GM03348 (cell line): ENCODE results near the gene CMTM5.
A peak's percentile ranks its signal among the peaks of the same experiment; 100 is the strongest.

ENCODE experiments used
- DNase-seq: peaks from one replicate; pipeline ENCODE4 v3.0.0; 2012; ENCODE audit warnings: low spot score

CMTM5 gene, protein sequence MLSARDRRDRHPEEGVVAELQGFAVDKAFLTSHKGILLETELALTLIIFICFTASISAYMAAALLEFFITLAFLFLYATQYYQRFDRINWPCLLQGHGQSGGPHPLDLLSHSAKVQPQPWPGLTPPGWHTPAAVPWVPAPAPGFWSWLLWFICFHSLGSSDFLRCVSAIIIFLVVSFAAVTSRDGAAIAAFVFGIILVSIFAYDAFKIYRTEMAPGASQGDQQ

GRCh38 chr14:23376482-23377197, at the start of gene CMTM5:
TSS of gene CMTM5 (plus strand) at chr14:23377046. CDS start at chr14:23377252, 206 bp downstream.
- no peak for DNase-seq

DNA sequence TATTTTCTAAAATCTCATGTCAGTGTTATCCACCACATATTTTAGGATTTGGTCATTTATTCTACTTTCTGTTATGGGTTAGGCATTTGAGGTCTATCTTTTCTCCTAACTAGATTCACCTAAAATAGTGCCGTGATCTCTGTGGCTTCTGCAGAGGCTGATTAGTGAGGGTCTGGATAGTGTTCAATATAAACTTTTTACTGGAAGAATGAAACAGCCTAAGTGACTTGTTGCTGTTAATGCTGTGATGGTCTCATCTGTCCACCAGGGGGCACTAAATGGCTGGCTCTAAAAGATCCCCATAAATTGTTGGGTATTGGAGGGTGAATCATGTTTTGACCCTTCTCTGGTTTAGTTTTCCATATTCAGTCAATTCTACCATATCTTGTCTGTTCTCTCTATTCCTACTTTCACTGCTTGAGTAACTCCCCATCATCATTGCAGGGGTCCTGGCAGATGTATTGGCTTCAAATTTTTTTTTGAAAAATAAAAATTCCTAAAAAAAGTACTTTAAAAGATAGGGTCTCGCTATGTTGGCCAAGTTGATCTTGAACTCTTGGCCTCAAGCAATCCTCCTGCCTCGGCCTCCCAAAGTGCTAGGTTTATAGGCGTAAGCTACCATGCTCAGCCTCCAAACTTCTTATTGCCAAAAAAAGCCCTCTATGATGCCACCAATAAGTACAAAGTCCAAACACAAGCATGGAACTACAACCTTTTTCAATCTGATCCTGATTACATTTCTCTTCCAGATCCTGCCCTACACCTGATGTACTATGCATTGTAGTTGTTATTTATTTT, 48.7 kb upstream of the CMTM5 start:
- DNase-seq, result peak; percentile 86

GRCh38 chr14:23335623-23336022, 41.2 kb upstream of the CMTM5 start:
- DNase-seq, result no peak

- DNase-seq, result no peak
Measured at GRCh38 chr14:23339506-23340268, 37.2 kb upstream of the CMTM5 start.

GRCh38 chr14:23344481-23344880, 32.4 kb upstream of the CMTM5 start:
- no peak for DNase-seq

GRCh38 chr14:23345987-23346692, 30.7 kb upstream of the CMTM5 start:
- no peak for DNase-seq

GRCh38 chr14:23346693-23347405, 30.0 kb upstream of the CMTM5 start:
- no peak for DNase-seq

GRCh38 chr14:23347406-23348296, 29.2 kb upstream of the CMTM5 start:
- DNase-seq, result no peak

- DNase-seq, result no peak
Measured at GRCh38 chr14:23348297-23348655, 28.6 kb upstream of the CMTM5 start.

- DNase-seq, result no peak
Measured at GRCh38 chr14:23349156-23349845, 27.5 kb upstream of the CMTM5 start.

GRCh38 chr14:23351681-23352505, 25.0 kb upstream of the CMTM5 start:
- DNase-seq, result peak; percentile 46

DNA sequence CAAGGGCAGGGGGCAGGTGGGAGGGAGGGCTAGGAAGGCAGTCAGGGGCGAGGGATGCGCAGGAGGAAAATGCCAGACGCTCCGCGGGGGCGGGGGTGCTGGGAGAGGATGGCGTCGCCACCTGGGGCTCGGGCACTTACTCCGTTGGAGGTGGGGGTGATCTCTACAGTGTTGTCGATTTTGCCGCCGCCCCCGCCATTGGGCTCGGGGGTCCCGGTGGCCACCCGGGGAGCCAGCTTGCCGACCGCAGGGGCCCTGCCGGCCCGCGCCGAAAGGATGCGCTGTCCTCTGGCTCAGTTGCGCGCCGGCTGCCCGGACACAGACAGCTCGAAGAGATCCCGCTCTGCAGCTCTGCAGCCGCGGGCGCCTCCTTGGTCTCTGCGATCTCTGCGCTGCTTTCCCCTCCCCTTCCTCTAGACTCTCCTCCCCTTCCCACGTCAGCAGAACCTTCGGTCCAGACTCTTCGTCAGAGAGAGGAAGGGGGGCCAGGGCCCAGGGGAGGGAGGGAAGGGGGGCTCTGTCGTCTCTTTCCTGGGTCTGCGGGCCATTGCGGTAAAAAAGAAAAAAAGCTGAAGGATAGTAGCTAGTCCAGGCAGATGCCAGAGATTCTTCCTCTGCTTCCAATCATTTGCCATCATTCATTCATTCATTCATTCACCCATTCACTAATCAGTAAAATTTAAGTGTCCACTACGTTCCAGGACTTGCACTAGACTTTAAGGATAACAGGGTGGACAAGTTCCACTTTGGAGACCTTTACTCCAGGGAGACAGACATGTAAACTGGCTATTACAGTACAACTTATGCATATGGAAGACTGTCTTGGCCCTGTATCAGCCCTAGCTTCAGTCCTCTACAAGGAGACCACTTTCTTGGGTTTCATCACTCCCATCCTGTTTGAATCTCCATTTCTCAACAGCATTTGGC, 24.1 kb upstream of the CMTM5 start, which contains the start of gene SLC22A17:
Gene SLC22A17 (minus strand): TSS at position 382 of the 927 bp plus-strand sequence.
- DNase-seq, result peak; percentile 92

DNA sequence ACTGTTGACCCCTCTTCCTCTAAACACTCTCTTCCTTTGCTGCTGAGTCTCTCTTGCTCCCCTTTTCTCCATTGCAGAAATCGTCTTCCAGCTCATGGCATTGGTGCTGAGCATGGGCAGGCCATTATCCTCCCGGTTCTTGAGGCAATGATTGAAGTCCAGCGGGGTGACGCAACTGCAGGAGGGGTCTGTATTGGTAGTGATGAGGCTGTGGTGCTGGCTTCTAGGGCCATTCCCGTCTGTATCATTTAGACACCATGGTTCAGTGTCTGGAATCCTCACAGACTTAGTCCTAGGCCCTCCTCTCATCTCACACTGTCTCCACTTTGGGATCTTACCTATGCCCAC, 23.4 kb upstream of the CMTM5 start:
- no peak for DNase-seq

DNA sequence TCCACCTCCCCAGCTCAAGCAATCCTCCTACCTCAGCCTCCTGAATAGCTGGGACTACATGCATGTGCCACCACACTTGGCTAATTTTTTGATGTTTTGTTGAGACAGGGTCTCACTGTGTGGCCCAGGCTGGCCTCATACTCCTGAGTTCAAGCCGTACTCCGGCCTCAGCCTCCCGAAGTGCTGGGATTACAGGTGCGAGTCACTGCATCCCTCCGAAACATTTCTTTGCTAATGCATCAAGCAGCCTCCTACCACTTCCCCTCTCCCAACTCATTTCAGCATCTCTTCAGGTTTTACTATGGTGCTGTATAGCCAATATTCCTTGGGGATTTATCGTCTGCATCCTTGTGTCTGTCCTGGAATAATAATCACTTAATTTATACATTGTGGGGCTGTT, 21.9 kb upstream of the CMTM5 start:
- no peak for DNase-seq

DNA sequence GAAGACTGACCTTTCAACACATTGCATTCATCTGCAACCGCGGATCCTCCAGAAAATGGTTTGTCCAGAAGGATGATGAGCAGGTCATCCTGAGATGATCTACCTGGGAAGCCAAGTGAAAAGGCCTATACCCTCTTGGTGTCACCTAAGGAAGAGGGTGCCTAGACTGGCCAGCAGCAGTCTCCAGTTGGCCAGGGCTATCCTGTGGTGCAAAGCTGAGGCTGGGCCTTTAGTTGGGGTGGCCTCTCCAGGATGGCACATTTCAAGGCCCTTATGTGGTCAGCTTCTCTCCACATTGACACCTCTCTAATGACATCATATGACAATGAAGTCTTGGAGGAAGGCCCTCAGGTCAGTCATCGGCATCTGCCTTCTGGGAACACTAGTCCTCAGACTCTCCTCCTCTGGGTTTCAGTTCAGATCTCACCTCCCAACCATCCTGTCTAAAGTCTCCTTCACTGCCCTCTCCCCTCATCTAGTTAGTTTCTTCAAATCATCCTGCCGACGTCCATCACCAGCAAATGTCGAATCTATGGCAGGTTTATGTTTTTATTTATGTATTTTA, 20.9 kb upstream of the CMTM5 start:
- no peak for DNase-seq

DNA sequence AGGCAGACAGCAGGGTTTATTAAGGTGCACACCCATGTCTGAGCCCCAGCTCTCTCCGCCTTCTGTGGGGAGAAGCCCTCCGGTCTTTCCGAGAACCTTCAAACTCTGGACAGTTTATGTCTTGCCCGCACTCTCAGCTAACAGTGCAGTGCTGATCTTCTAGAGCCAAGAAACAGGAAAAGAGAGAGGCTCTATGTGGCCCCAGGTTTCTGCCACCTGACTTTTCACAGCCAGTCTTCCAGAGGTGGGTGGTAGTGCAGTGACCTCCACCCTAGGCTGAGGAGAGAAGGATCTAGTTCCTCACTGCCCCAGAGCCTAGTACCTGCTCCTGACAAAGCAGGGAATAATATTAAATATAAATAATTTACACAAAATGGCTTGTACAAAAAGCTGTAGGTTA, 20.2 kb upstream of the CMTM5 start:
- no peak for DNase-seq

- DNase-seq, result no peak
Measured at GRCh38 chr14:23357261-23357660, 19.6 kb upstream of the CMTM5 start.
